LNCaP clone FGC (cell line): ENCODE data around the gene MAPK1.
"Not testable (repeated sequence)": the region's sequence is repeated elsewhere in the genome, so short reads cannot be mapped to it uniquely, and the experiment has no call there.

ENCODE experiments used
- DNase-seq: peaks from one replicate; pipeline ENCODE4 v3.0.0-alpha.2; 2011; ENCODE audit warnings: low read depth
- H3K4me3 ChIP-seq: 2 replicates; pipeline ENCODE4 v1.5.1; 2011; ENCODE audit warnings: mild to moderate bottlenecking, low read depth, low read length, control low read depth
- CTCF ChIP-seq: IDR thresholded peaks from 2 replicates; pipeline ENCODE4 v1.5.1; 2012; ENCODE audit warnings: mild to moderate bottlenecking; ENCODE audit not compliant: control insufficient read depth, insufficient read depth; ENCODE audit errors: extremely low read depth

The MAPK1 gene

GRCh38 chr22:21904250-21904789 lies 36.9 kb upstream of the MAPK1 start:
- no peak overlapping the region for H3K4me3 ChIP-seq
- DNase-seq, result no peak
- TF ChIP-seq CTCF, result no peak

GRCh38 chr22:21903283-21903682 lies 35.8 kb upstream of the MAPK1 start:
- no peak for TF ChIP-seq CTCF
- H3K4me3 ChIP-seq, result no peak overlapping the region
- DNase-seq, result no peak

- no peak for TF ChIP-seq CTCF
- H3K4me3 ChIP-seq, result no peak overlapping the region
- DNase-seq, result no peak
Measured at GRCh38 chr22:21902296-21903087, 35.0 kb upstream of the MAPK1 start.

- DNase-seq, result no peak
- no peak for TF ChIP-seq CTCF
- H3K4me3 ChIP-seq, result no peak overlapping the region
Measured at GRCh38 chr22:21898354-21898896, 31.0 kb upstream of the MAPK1 start.

GRCh38 chr22:21896951-21897513 lies 29.6 kb upstream of the MAPK1 start:
- no peak overlapping the region for H3K4me3 ChIP-seq
- no peak for DNase-seq
- TF ChIP-seq CTCF, result no peak

- DNase-seq, H3K4me3 ChIP-seq: not testable (repeated sequence)
Measured at GRCh38 chr22:21896275-21896674, 28.8 kb upstream of the MAPK1 start.

GRCh38 chr22:21894799-21895198 lies 27.4 kb upstream of the MAPK1 start:
- TF ChIP-seq CTCF, result no peak
- H3K4me3 ChIP-seq, result no peak overlapping the region
- no peak for DNase-seq
